WTC11 (cell line): ENCODE data around the gene KLHL1. TPM values are rescaled to one million over a fixed set of nuclear protein-coding genes. Genes with fewer than 3 reads are reported as not detected.

Experiments used
- ATAC-seq: fragments of 200-7000 bp; cut with Tn5 transposase; 2 replicates; pipeline ENCODE4 v1.10.0; 2021; ENCODE audit warnings: mild to moderate bottlenecking, moderate library complexity
- CTCF ChIA-PET: fragments of 300-600 bp; sonication (Branson Sonifier 250); formaldehyde crosslinking; loops from one replicate; lab custom pipeline; 2021; ENCODE audit warnings: antibody characterized with exemption; lab: Charles Lee
- POLR2A ChIA-PET: fragments of 350-600 bp; sonication (Branson Sonifier 250); formaldehyde crosslinking; loops from one replicate; lab custom pipeline; 2021; ENCODE audit warnings: antibody characterized with exemption; lab: Charles Lee
- DNase-seq: peaks from one replicate; pipeline ENCODE4 v3.0.0; 2021; ENCODE audit warnings: low spot score
- H3K27ac Mint-ChIP-seq: 2 replicates; pipeline ENCODE4 v1.8.0; 2021; ENCODE audit warnings: mixed read lengths
- H3K27me3 Mint-ChIP-seq: 2 replicates; pipeline ENCODE4 v1.8.0; 2021; ENCODE audit warnings: low read depth, mild to moderate bottlenecking, moderate library complexity, mixed read lengths
- H3K36me3 Mint-ChIP-seq: 2 replicates; pipeline ENCODE4 v1.8.0; 2021; ENCODE audit warnings: mixed read lengths
- H3K4me1 Mint-ChIP-seq: 2 replicates; pipeline ENCODE4 v1.8.0; 2022; ENCODE audit warnings: mixed read lengths
- H3K4me3 Mint-ChIP-seq: 2 replicates; pipeline ENCODE4 v1.8.0; 2021; ENCODE audit warnings: mild to moderate bottlenecking, moderate library complexity, mixed read lengths
- H3K9me3 Mint-ChIP-seq: 2 replicates; pipeline ENCODE4 v1.8.0; 2021; ENCODE audit warnings: mixed read lengths
- ATF2 ChIP-seq: sonication (generic); formaldehyde crosslinking; IDR thresholded peaks from 2 replicates; pipeline ENCODE4 v1.8.1; 2022; ENCODE audit warnings: low read depth, missing genetic modification reagents, borderline replicate concordance
- E2F5 ChIP-seq: sonication (generic); formaldehyde crosslinking; IDR thresholded peaks from 2 replicates; pipeline ENCODE4 v1.8.1; 2022; ENCODE audit warnings: mild to moderate bottlenecking, moderate library complexity, missing genetic modification reagents
- HMGXB4 ChIP-seq: sonication (generic); formaldehyde crosslinking; IDR thresholded peaks from 2 replicates; pipeline ENCODE4 v1.8.1; 2023; ENCODE audit warnings: mild to moderate bottlenecking, moderate library complexity, missing genetic modification reagents
- IRF2 ChIP-seq: sonication (generic); formaldehyde crosslinking; IDR thresholded peaks from 2 replicates; pipeline ENCODE4 v1.8.0; 2022; ENCODE audit warnings: low read depth, missing genetic modification reagents, borderline replicate concordance
- JUN ChIP-seq: sonication (generic); formaldehyde crosslinking; IDR thresholded peaks from 2 replicates; pipeline ENCODE4 v1.8.0; 2023; ENCODE audit warnings: mild to moderate bottlenecking, missing genetic modification reagents
- MAX ChIP-seq: sonication (generic); formaldehyde crosslinking; IDR thresholded peaks from 2 replicates; pipeline ENCODE4 v1.8.0; 2022; ENCODE audit warnings: mild to moderate bottlenecking, missing genetic modification reagents
- MXD4 ChIP-seq: fragments of 250-450 bp; sonication (Bioruptor Pico); IDR thresholded peaks from 2 replicates; pipeline ENCODE4 v1.8.0; 2021; ENCODE audit warnings: mild to moderate bottlenecking, moderate library complexity, borderline replicate concordance
- MYBL2 ChIP-seq: sonication (generic); formaldehyde crosslinking; IDR thresholded peaks from 2 replicates; pipeline ENCODE4 v1.8.1; 2023; ENCODE audit warnings: mild to moderate bottlenecking, moderate library complexity, missing genetic modification reagents
- NFYB ChIP-seq: sonication (generic); formaldehyde crosslinking; conservative IDR thresholded peaks from 2 replicates; pipeline ENCODE4 v1.8.0; 2022; ENCODE audit warnings: low read depth, missing genetic modification reagents
- NR3C1 ChIP-seq: sonication (generic); formaldehyde crosslinking; conservative IDR thresholded peaks from 2 replicates; pipeline ENCODE4 v1.8.1; 2023; ENCODE audit warnings: low read depth, mild to moderate bottlenecking, missing genetic modification reagents
- OVOL2 ChIP-seq: fragments of 250-450 bp; sonication (Bioruptor Pico); IDR thresholded peaks from 2 replicates; pipeline ENCODE4 v1.9.0; 2021; ENCODE audit warnings: mild to moderate bottlenecking, borderline replicate concordance
- PREB ChIP-seq: sonication (generic); formaldehyde crosslinking; IDR thresholded peaks from 2 replicates; pipeline ENCODE4 v1.8.1; 2022; ENCODE audit warnings: mild to moderate bottlenecking, missing genetic modification reagents, moderate library complexity, borderline replicate concordance
- RELA ChIP-seq: sonication (generic); formaldehyde crosslinking; IDR thresholded peaks from 2 replicates; pipeline ENCODE4 v1.8.1; 2022; ENCODE audit warnings: missing genetic modification reagents, mild to moderate bottlenecking, borderline replicate concordance
- SMAD3 ChIP-seq: sonication (generic); formaldehyde crosslinking; IDR thresholded peaks from 2 replicates; pipeline ENCODE4 v1.8.0; 2022; ENCODE audit warnings: missing genetic modification reagents, mild to moderate bottlenecking, borderline replicate concordance
- TP53 ChIP-seq: sonication (generic); formaldehyde crosslinking; IDR thresholded peaks from 2 replicates; pipeline ENCODE4 v1.8.1; 2023; ENCODE audit warnings: mild to moderate bottlenecking, missing genetic modification reagents
- USF2 ChIP-seq: sonication (generic); formaldehyde crosslinking; IDR thresholded peaks from 2 replicates; pipeline ENCODE4 v1.8.1; 2023; ENCODE audit warnings: mild to moderate bottlenecking, missing genetic modification reagents, moderate library complexity
- ZNF121 ChIP-seq: sonication (generic); formaldehyde crosslinking; IDR thresholded peaks from 2 replicates; pipeline ENCODE4 v1.8.0; 2023; ENCODE audit warnings: missing genetic modification reagents
- ZNF138 ChIP-seq: sonication (generic); formaldehyde crosslinking; conservative IDR thresholded peaks from 2 replicates; pipeline ENCODE4 v1.8.1; 2022; ENCODE audit warnings: mild to moderate bottlenecking, moderate library complexity, missing genetic modification reagents
- ZNF512 ChIP-seq: sonication (generic); formaldehyde crosslinking; IDR thresholded peaks from 2 replicates; pipeline ENCODE4 v1.8.1; 2022; ENCODE audit warnings: missing genetic modification reagents, borderline replicate concordance
- total RNA-seq: library from RNA; stranded (reverse); gene quantifications from 3 replicates; pipeline ENCODE4 v1.2.3, GENCODE V29; 2021

The KLHL1 gene
- total RNA-seq, 1 experiment from 2014 or later = not detected

- H3K27ac Mint-ChIP-seq = peak overlapping the region; percentile 3
- ATAC-seq (peak; percentile 85), DNase-seq (no peak)
- H3K4me1 Mint-ChIP-seq = peaks cover 12% of the 10 kb centered on the region
- H3K36me3 Mint-ChIP-seq = no peaks in the 10 kb centered on the region
- ChIA-PET CTCF (no interaction called here), POLR2A (interaction anchor here (0.6 kb wide), 1 partner anchor 116 kb away, joined by 11 read pairs; no protein-coding TSS in a partner anchor)
- no peaks in the 10 kb centered on the region for H3K27me3 Mint-ChIP-seq
- TF ChIP-seq RELA (CRISPR knock-in tag) = no peak
- no peak for TF ChIP-seq SMAD3
- TF ChIP-seq E2F5 = no peak
- TF ChIP-seq MXD4 = no peak
- TF ChIP-seq MYBL2 (CRISPR knock-in tag) = no peak
- no peaks in the 10 kb centered on the region for H3K9me3 Mint-ChIP-seq
- H3K4me3 Mint-ChIP-seq = no peak overlapping the region
Measured at GRCh38 chr13:69970520-69970919, 137.7 kb downstream of the KLHL1 start.

GRCh38 chr13:69959046-69959445 is 149.2 kb downstream of the KLHL1 start:
- Mint-ChIP-seq H3K9me3 (no peaks in the 10 kb centered on the region), H3K4me1 (peaks cover 16% of the 10 kb centered on the region), H3K36me3 (no peaks in the 10 kb centered on the region), H3K27ac (no peak overlapping the region), H3K4me3 (no peak overlapping the region), H3K27me3 (no peaks in the 10 kb centered on the region)
- ATAC-seq = peak; percentile 32; the same call in 1 of the 2 replicates
- TF ChIP-seq MXD4 = no peak
- TF ChIP-seq OVOL2 (CRISPR knock-in tag) = no peak
- no peak for TF ChIP-seq ZNF512 (CRISPR knock-in tag)
- no peak for TF ChIP-seq MAX (CRISPR knock-in tag)
- no peak for TF ChIP-seq ZNF138 (CRISPR knock-in tag)
- TF ChIP-seq HMGXB4 (CRISPR knock-in tag) = no peak
- no peak for TF ChIP-seq TP53 (CRISPR knock-in tag)
- no peak for TF ChIP-seq IRF2 (CRISPR knock-in tag)
- POLR2A ChIA-PET = no interaction called here
- no peak for DNase-seq
- CTCF ChIA-PET = no interaction called here

- DNase-seq (no peak), ATAC-seq (no peak)
- H3K4me3 Mint-ChIP-seq = no peak overlapping the region
- no peak for TF ChIP-seq ATF2 (CRISPR knock-in tag)
- TF ChIP-seq JUN = no peak
- TF ChIP-seq PREB (CRISPR knock-in tag) = no peak
- TF ChIP-seq NR3C1 (CRISPR knock-in tag) = no peak
- TF ChIP-seq USF2 (CRISPR knock-in tag) = no peak
- TF ChIP-seq NFYB = no peak
- no peak for TF ChIP-seq ZNF121 (CRISPR knock-in tag)
- H3K9me3 Mint-ChIP-seq = no peaks in the 10 kb centered on the region
- CTCF ChIA-PET = no interaction called here
- H3K27ac Mint-ChIP-seq = no peak overlapping the region
- POLR2A ChIA-PET = no interaction called here
- H3K27me3 Mint-ChIP-seq = no peaks in the 10 kb centered on the region
- H3K4me1 Mint-ChIP-seq = peaks cover 16% of the 10 kb centered on the region
- no peaks in the 10 kb centered on the region for H3K36me3 Mint-ChIP-seq
Measured at GRCh38 chr13:69956839-69957238, 151.4 kb downstream of the KLHL1 start.
